Measurements from ENCODE around the gene CAMTA2.
A peak's percentile ranks its signal among the peaks of the same experiment; 100 is the strongest.

Gene CAMTA2

DNA sequence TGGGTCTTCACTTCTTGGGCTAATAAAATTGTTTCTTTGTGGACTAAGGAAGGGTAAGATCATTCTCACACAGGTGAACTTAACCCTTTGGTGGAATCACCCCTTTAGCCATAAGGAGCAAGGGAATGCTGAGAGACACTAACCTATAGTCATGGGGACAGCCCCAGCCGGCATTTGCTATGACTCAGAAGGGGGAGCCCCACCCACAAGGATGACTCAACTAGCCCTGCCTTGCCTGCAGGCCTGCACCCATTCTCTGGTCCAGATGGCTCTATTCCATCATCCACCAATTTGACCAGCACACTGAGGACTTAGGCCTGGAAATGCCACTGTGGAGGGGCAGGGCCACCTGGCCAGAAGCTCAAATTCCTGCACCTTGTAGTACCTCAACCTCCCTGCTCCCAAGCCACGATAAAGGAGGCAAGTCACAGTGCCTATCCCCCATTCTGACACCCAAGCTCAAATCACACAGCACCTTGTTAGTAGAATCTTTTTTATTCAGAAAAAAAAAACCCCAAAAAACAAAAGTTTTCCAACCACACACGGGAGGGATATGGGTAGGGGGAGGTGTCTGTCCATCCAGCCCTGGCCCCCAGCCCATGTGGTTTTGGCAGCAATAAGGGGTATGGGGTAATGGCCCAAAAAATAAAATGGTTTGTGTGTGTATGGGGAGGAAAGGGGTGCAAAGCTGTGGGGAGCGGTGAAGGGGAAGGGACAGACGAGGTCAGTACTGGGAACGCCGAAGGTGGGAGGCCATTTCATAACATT, 42.1 kb downstream of the CAMTA2 start:
- ATAC-seq (replicated peaks), result peak; percentile 25
- Mint-ChIP-seq H3K36me3 (ENCODE audit: insufficient read depth) (peaks cover 68% of the 10 kb centered on the region), H3K4me1 (ENCODE audit: low read depth in 2 of 2) (peaks cover 61 to 63% of the 10 kb centered on the region in 2 donors), H3K9me3 (no peaks in the 10 kb centered on the region), H3K27ac (peak overlapping the region; percentile 94 to 95), H3K27me3 (no peaks in the 10 kb centered on the region), H3K4me3 (peak overlapping the region; percentile 94)
- peak; percentile 59 to 65 (median 61) for DNase-seq

DNA sequence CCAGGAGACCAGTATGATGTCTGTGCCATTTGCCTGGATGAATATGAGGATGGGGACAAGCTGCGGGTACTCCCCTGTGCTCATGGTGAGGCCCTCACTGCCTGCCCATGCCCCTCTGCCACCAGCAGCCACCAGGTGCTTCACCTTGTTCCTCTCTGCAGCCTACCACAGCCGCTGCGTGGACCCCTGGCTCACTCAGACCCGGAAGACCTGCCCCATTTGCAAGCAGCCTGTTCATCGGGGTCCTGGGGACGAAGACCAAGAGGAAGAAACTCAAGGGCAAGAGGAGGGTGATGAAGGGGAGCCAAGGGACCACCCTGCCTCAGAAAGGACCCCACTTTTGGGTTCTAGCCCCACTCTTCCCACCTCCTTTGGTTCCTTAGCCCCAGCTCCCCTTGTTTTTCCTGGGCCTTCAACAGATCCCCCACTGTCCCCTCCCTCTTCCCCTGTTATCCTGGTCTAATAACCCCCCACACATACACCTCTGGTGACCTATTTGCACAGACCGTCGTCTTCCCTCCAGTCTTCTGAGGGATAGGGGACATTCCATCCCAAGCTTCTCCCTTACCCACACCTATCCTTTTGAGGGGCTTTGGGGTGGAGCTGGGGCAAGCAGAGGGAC, 42.8 kb downstream of the CAMTA2 start:
- Mint-ChIP-seq H3K27me3 (no peaks in the 10 kb centered on the region), H3K4me3 (peak overlapping the region; percentile 94), H3K9me3 (no peaks in the 10 kb centered on the region), H3K27ac (peak overlapping the region; percentile 94 to 95), H3K36me3 (ENCODE audit: insufficient read depth) (peaks cover 73% of the 10 kb centered on the region), H3K4me1 (ENCODE audit: low read depth in 2 of 2) (peaks cover 59 to 60% of the 10 kb centered on the region in 2 donors)
- DNase-seq, result no peak
- ATAC-seq (replicated peaks), result no peak

DNA sequence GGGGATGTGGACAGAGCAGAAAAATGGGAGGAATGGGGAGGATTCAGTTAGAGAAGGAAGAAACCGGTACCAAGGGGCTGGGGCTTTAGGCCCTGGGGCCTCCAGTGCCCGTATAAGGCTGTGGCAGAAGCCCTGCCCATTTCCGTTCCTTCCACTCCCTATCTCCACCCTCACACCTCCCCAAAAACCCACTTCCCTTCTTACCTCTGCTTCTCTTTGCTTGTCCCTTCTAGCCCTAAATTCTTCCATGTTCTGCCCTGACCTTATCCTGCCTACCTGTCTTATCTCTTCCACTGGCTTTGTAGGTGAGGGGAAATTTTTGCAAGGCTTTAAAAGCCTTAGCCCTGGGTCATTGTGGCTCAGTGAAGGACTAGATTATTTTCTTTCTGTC, 43.3 kb downstream of the CAMTA2 start:
- Mint-ChIP-seq H3K4me1 (ENCODE audit: low read depth in 2 of 2) (peaks cover 62% of the 10 kb centered on the region in 2 donors), H3K27ac (peak overlapping the region; percentile 71 to 94), H3K27me3 (no peaks in the 10 kb centered on the region), H3K4me3 (peak overlapping the region; percentile 94), H3K9me3 (no peaks in the 10 kb centered on the region), H3K36me3 (ENCODE audit: insufficient read depth) (peaks cover 71% of the 10 kb centered on the region)
- DNase-seq, result peak in 2 of 3 experiments; percentile 35 to 39
- ATAC-seq (replicated peaks), result peak; percentile 8

DNA sequence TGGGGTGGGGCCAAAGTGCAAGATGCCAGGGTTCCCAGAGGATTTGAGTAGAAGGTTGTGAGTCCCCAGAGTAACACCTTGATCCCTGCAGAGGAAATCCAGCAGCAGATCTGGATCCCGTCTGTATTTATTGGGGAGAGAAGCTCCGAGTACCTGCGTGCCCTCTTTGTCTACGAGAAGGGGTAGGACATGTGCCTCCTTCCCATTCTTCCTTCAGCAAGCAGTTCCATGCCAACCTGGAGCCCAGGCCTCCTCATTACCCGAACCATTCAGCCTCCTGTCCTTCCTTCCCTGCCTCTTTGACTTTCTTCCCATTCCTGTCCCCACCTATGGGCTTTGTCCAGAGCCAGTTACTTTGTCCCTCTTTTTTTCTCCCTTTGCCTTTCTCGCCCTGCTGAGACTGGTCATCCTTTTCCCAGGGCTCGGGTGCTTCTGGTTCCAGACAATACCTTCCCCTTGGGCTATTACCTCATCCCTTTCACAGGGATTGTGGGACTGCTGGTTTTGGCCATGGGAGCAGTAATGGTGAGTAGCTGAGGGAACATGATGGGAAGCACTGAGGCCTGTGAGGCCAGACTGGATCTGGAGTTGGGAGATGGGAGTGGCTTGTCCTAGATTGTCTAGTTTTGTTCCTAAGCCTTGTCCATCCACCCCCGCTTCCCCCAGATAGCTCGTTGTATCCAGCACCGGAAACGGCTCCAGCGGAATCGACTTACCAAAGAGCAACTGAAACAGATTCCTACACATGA, 44.5 kb downstream of the CAMTA2 start:
- Mint-ChIP-seq H3K27me3 (no peaks in the 10 kb centered on the region), H3K4me1 (ENCODE audit: low read depth in 2 of 2) (peaks cover 69 to 72% of the 10 kb centered on the region in 2 donors), H3K9me3 (no peaks in the 10 kb centered on the region), H3K36me3 (ENCODE audit: insufficient read depth) (peaks cover 66% of the 10 kb centered on the region), H3K27ac (peak overlapping the region; percentile 71 to 93), H3K4me3 (peak overlapping the region; percentile 94)
- ATAC-seq (replicated peaks), result no peak
- no peak for DNase-seq

DNA sequence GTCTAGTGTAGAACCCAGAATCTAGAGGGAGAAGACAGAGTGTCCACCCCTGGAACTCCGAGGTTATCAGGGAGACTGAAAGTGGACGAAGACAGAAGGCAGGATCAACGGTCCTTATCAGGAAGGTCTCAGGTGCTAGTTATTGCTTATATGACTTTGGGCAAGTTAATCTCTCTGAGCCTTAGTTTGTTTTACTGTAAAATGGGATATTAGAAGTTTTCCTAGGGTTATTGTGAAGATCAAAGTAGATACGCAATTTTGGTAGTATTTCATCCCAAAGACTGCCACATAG, 46.2 kb downstream of the CAMTA2 start:
- no peaks in the 10 kb centered on the region for H3K9me3 Mint-ChIP-seq
- no peak for ATAC-seq (replicated peaks)

DNA sequence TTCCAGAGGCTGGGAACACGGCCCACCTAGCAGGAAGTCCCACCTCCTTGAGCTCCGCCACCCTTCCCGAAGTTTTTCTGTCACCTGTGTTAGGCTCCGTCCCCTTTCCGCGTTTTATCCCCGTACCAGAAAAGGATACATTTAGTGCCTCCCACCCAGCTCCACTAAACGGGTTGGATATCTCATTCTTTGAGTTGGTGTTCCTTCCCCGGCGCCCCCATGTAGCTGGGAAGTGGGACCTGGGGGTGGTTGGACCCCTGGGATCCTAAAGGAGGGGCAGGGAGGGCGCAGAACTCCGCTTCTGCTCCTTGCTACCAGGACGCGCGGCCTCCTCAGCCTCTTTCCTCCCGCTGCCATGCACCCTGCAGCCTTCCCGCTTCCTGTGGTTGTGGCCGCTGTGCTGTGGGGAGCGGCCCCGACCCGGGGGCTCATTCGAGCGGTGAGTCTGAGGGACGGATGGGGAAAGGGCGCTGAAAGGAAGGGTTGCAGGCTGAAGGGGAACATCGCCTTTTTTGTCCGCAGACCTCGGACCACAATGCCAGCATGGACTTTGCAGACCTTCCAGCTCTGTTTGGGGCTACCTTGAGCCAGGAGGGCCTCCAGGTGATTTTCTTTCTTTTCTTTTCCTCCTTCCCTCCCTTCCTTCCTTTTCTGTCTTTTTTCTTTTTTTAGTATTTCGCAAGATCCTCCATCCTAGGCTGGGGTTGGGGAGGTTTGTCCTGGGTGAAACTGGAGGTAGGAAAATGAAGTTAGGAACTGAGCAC, 46.7 kb downstream of the CAMTA2 start:
- no peak for DNase-seq
- Mint-ChIP-seq H3K4me1 (ENCODE audit: low read depth in 2 of 2) (peaks cover 64% of the 10 kb centered on the region in 2 donors), H3K36me3 (ENCODE audit: insufficient read depth) (peaks cover 58% of the 10 kb centered on the region), H3K27ac (peak overlapping the region; percentile 93), H3K4me3 (peak overlapping the region; percentile 94), H3K27me3 (no peaks in the 10 kb centered on the region), H3K9me3 (no peaks in the 10 kb centered on the region)
- ATAC-seq (replicated peaks), result no peak

More for the DNA sequence above, 46.2 kb downstream of the CAMTA2 start:
- no peak for DNase-seq
- peaks cover 61 to 67% of the 10 kb centered on the region in 2 donors for H3K4me1 Mint-ChIP-seq (ENCODE audit: low read depth in 2 of 2)
- H3K4me3 Mint-ChIP-seq, result peak overlapping the region; percentile 94
- H3K36me3 Mint-ChIP-seq (ENCODE audit: insufficient read depth), result peaks cover 60% of the 10 kb centered on the region
- H3K27me3 Mint-ChIP-seq, result no peaks in the 10 kb centered on the region
- peak overlapping the region; percentile 93 for H3K27ac Mint-ChIP-seq

DNA sequence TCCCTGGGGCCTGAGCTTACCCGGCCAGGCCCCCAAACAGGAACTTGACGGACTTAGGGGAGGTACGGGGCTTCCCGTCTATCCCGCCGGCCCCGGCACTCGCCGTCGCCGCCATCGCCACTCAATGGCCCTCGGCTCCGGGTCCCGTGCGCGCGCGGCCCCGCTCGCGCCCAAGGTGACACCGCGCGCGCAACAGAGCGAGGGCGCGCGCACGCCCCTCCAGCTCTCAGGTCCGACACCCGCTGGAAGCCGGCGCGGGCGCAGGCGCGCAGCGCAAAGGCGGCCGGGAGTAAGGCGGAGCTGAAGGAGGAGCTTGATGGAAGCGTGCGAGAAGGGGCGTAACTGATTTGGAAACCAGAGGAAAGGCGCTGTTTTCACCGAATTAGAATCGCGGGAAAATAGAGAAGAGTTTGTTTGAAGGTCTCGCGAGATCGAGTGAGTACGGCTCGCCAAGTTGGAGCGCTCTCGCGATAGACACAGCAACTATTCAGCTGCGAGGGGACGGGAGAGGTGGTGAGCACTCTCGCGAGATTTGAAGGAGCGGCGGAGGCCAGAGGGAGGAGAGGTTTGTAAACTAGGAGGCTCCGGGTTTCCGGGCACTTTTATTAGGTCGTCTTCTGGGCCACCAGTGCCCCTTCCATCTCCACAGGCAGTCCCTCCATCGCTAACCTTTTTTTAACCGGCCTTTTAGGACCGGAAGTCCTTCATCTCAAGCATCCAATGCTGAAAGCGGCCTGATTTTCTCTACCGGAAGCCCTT, 47.5 kb downstream of the CAMTA2 start, which contains the start of the genes RNF167 and SLC25A11:
RNF167 (plus strand) TSS at position 473 of the 759 bp plus-strand sequence. CDS start 642 bp downstream, outside the sequence.
SLC25A11 (minus strand) TSS at position 251 of the 759 bp plus-strand sequence; CDS start at position 115, 136 bp downstream.
- Mint-ChIP-seq H3K36me3 (ENCODE audit: insufficient read depth) (peaks cover 51% of the 10 kb centered on the region), H3K4me1 (ENCODE audit: low read depth in 2 of 2) (peaks cover 57 to 58% of the 10 kb centered on the region in 2 donors), H3K4me3 (peak within 1 kb of the TSS; percentile 94), H3K9me3 (no peaks in the 10 kb centered on the region), H3K27me3 (no peaks in the 10 kb centered on the region), H3K27ac (peak within 1 kb of the TSS; percentile 93)
- DNase-seq, result peak; percentile 93 to 98 (median 95)
- ATAC-seq (replicated peaks), result peak; percentile 84

DNA sequence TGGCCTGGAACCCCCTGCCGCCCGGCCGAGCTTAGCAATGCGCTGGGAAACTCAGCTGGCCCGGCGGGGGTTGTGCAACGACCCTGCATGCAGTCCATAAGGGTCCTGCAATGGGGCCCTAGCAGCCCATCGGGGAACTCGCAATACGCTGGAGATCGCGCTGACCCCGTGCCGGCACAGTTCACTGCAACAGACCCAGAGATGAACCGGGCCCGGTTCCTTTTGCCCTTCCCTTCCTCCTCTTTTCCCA, 48.0 kb downstream of the CAMTA2 start:
- Mint-ChIP-seq H3K4me1 (ENCODE audit: low read depth in 2 of 2) (peaks cover 54 to 55% of the 10 kb centered on the region in 2 donors), H3K4me3 (peak overlapping the region; percentile 94), H3K9me3 (no peaks in the 10 kb centered on the region), H3K27ac (peak overlapping the region; percentile 93), H3K27me3 (no peaks in the 10 kb centered on the region), H3K36me3 (ENCODE audit: insufficient read depth) (peaks cover 46% of the 10 kb centered on the region)
- no peak for DNase-seq
- peak; percentile 1 for ATAC-seq (replicated peaks)

DNA sequence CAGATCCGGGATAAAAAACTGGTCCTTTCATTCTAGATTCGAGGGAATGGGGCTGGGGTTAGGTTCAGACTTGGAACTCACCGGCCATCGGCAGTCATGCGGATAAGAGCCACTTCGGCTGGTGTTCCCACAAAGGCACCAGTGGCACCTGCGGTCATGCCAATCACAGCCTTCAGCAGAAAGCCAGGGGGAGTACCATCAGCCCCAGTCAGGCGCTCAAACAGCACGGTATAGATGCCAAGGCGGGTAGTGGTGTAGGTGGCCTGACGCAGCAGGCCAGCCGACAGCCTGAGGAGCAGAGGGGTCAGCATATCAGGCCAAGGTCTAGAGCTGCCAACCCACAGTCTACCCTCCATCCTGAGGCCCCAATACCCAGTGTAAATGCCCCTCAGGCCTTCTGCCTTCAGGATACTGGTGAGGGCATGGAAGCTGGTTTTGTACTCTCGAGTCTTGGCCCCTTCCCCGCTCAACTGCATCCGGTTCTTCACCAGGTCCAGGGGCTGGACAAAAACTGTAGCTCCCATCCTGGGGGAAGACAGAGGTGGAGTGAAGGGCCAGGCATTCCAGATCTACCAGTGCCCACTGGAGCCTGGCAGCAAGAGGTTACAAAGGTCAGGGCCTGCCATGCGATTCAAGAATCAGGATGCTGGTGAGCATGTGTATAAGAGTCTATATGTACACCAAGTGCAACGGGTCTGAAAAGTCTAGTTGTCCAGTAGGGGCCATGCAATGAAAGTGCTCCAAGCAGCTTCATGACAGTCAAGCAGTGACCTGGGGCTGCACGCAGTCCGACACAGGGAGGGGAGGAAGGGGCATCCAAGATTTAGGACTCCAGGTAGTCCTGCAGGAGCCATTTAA, 48.6 kb downstream of the CAMTA2 start:
- no peaks in the 10 kb centered on the region for H3K9me3 Mint-ChIP-seq
- peak overlapping the region; percentile 93 for H3K27ac Mint-ChIP-seq
- H3K36me3 Mint-ChIP-seq (ENCODE audit: insufficient read depth), result peaks cover 48% of the 10 kb centered on the region
- peak overlapping the region; percentile 94 for H3K4me3 Mint-ChIP-seq
- ATAC-seq (replicated peaks), result no peak
- no peaks in the 10 kb centered on the region for H3K27me3 Mint-ChIP-seq
- peaks cover 54 to 55% of the 10 kb centered on the region in 2 donors for H3K4me1 Mint-ChIP-seq (ENCODE audit: low read depth in 2 of 2)
- no peak for DNase-seq

DNA sequence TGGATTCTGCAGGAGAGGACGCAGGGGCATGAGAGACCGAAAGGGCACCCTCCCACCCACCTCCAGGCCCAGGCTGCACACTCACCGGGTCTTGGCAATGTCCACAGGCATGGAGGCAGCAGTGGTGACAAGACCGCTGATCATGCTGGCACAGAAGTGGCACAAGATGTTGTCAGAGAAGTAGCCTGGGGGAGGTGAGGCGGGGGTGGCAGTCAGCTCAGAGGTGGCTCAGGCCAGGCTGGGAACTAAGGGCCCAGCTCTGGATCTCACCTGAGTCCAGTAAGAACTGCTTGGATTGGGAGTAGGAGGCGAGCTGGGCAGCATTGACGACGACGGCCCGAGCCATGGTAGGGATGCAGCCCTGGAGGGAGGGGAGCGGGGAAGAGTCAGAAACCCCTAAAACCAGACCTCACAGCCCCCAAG, 49.4 kb downstream of the CAMTA2 start:
- H3K4me3 Mint-ChIP-seq, result peak overlapping the region; percentile 94
- H3K9me3 Mint-ChIP-seq, result no peaks in the 10 kb centered on the region
- no peak for ATAC-seq (replicated peaks)
- peaks cover 41% of the 10 kb centered on the region for H3K36me3 Mint-ChIP-seq (ENCODE audit: insufficient read depth)
- H3K27me3 Mint-ChIP-seq, result no peaks in the 10 kb centered on the region
- H3K4me1 Mint-ChIP-seq (ENCODE audit: low read depth in 2 of 2), result peaks cover 57 to 58% of the 10 kb centered on the region in 2 donors
- DNase-seq, result no peak
- peak overlapping the region in 1 of 2 donors; percentile 93 for H3K27ac Mint-ChIP-seq

DNA sequence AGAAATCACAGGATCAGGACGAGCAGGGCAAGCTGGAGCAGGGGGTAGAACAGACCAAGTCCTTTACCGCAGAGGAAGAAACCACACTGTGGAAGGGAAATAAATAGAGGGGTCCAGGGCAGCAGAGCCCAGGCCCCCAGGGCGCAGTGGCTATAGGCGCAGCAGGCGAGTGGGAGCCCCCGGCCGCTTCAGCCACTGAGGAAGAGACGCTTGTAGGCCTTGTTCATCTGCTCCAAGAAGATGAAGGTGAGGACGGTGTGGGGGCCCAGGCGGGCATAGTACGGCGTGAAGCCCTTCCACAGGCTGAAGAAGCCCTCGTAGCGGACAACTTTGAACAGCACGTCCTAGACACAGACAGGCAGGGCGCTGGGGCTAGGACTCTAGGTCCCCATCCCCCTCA, 49.9 kb downstream of the CAMTA2 start:
- ATAC-seq (replicated peaks), result no peak
- Mint-ChIP-seq H3K36me3 (ENCODE audit: insufficient read depth) (peaks cover 38% of the 10 kb centered on the region), H3K4me3 (peak overlapping the region in 1 of 2 donors; percentile 94), H3K9me3 (no peaks in the 10 kb centered on the region), H3K27ac (no peak overlapping the region), H3K27me3 (no peaks in the 10 kb centered on the region), H3K4me1 (ENCODE audit: low read depth in 2 of 2) (peaks cover 56 to 57% of the 10 kb centered on the region in 2 donors)
- DNase-seq, result no peak

DNA sequence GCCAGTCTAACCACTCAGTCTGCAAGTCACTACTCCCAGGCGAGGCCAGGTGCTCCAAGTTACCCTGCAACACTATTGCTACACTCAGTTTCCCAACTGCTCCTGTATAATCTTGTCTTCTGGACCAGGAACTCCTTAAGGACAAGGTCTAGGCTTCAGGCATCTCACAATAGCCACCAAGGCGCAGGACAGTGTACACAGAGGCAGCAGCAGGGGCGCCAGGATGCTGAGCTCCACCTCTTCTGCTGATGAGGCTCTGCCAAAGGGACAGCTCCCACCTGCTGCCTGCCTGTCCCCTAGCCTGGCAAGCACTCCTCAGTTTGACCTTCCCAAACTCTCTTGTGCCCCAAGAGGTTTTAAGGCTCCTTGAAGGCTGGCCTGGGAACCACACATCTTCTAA, 51.0 kb downstream of the CAMTA2 start:
- DNase-seq (no peak), ATAC-seq (replicated peaks) (no peak)
- Mint-ChIP-seq H3K27me3 (no peaks in the 10 kb centered on the region), H3K4me1 (ENCODE audit: low read depth in 2 of 2) (peaks cover 46% of the 10 kb centered on the region in 2 donors), H3K9me3 (no peaks in the 10 kb centered on the region), H3K4me3 (no peak overlapping the region), H3K27ac (peak overlapping the region; percentile 70 to 76), H3K36me3 (ENCODE audit: insufficient read depth) (peaks cover 35% of the 10 kb centered on the region)
